Subcutaneous abdominal adipose tissue (tissue), 5 donors: Measurements from ENCODE around the gene MRAS.
A peak's percentile ranks its signal among the peaks of the same experiment; 100 is the strongest.

Experiments used
- H3K27ac ChIP-seq: one replicate; pipeline ENCODE4 v1.7.0; 2013; ENCODE audit warnings: low read depth, mild to moderate bottlenecking, inconsistent platforms, low read length, moderate library complexity
- H3K27me3 ChIP-seq, 5 donors: one replicate each; pipeline ENCODE4 v1.7.0; 2013; ENCODE audit warnings: low read length in 5 of 5, inconsistent platforms in 1 of 5; ENCODE audit not compliant: control insufficient read depth in 5 of 5, insufficient read depth in 4 of 5
- H3K36me3 ChIP-seq, 5 donors: one replicate each; pipeline ENCODE4 v1.7.0; 2013; ENCODE audit warnings: low read length in 5 of 5; ENCODE audit not compliant: control insufficient read depth in 5 of 5, insufficient read depth in 5 of 5
- H3K4me1 ChIP-seq, 5 donors: one replicate each; pipeline ENCODE4 v1.7.0; 2013; ENCODE audit warnings: low read length in 5 of 5, mild to moderate bottlenecking in 3 of 5, moderate library complexity in 1 of 5; ENCODE audit not compliant: control insufficient read depth in 5 of 5, insufficient read depth in 5 of 5
- H3K4me3 ChIP-seq, 5 donors: one replicate each; pipeline ENCODE4 v1.7.0; 2013; ENCODE audit warnings: low read length in 5 of 5, low read depth in 1 of 5
- H3K9ac ChIP-seq, 5 donors: one replicate each; pipeline ENCODE4 v1.7.0; 2013; ENCODE audit warnings: low read length in 5 of 5, mild to moderate bottlenecking in 4 of 5, moderate library complexity in 3 of 5
- H3K9me3 ChIP-seq, 5 donors: one replicate each; pipeline ENCODE4 v1.7.0; 2013; ENCODE audit warnings: low read length in 5 of 5; ENCODE audit not compliant: control insufficient read depth in 5 of 5
- donor health status: healthy.
- donor health status: healthy.
- donor health status: healthy.
- donor health status: healthy.
- donor health status: healthy.

The MRAS gene

GRCh38 chr3:138355071-138355470 lies 6.7 kb downstream of the MRAS start:
- Histone ChIP-seq H3K9ac (peak overlapping the region in 1 of 5 donors; percentile 38), H3K27me3 (no peaks in the 10 kb centered on the region), H3K36me3 (peaks cover 0 to 12% (median 8%) of the 10 kb centered on the region in 5 donors), H3K27ac (no peak overlapping the region), H3K4me3 (no peak overlapping the region), H3K9me3 (no peaks in the 10 kb centered on the region), H3K4me1 (peaks cover 13 to 89% (median 76%) of the 10 kb centered on the region in 5 donors)

- Histone ChIP-seq H3K4me3 (no peak overlapping the region), H3K9me3 (no peaks in the 10 kb centered on the region), H3K27me3 (no peaks in the 10 kb centered on the region), H3K27ac (peak overlapping the region; percentile 81), H3K9ac (peak overlapping the region in 1 of 5 donors; percentile 14), H3K4me1 (peaks cover 12 to 89% (median 76%) of the 10 kb centered on the region in 5 donors), H3K36me3 (peaks cover 0 to 12% (median 8%) of the 10 kb centered on the region in 5 donors)
Observed at GRCh38 chr3:138356730-138357405, 8.5 kb downstream of the MRAS start.

- Histone ChIP-seq H3K27ac (peak overlapping the region; percentile 81), H3K9ac (no peak overlapping the region), H3K4me3 (no peak overlapping the region), H3K36me3 (peaks cover 0 to 17% (median 8%) of the 10 kb centered on the region in 5 donors), H3K4me1 (peaks cover 9 to 87% (median 70%) of the 10 kb centered on the region in 5 donors), H3K9me3 (no peaks in the 10 kb centered on the region), H3K27me3 (no peaks in the 10 kb centered on the region)
Observed at GRCh38 chr3:138359148-138359918, 11.0 kb downstream of the MRAS start.

GRCh38 chr3:138359919-138360868 lies 11.8 kb downstream of the MRAS start:
- Histone ChIP-seq H3K4me3 (no peak overlapping the region), H3K27me3 (no peaks in the 10 kb centered on the region), H3K9me3 (no peaks in the 10 kb centered on the region), H3K4me1 (peaks cover 9 to 88% (median 75%) of the 10 kb centered on the region in 5 donors), H3K27ac (peak overlapping the region; percentile 81), H3K36me3 (peaks cover 0 to 14% (median 7%) of the 10 kb centered on the region in 5 donors), H3K9ac (no peak overlapping the region)

GRCh38 chr3:138360869-138361525 lies 12.6 kb downstream of the MRAS start:
- Histone ChIP-seq H3K36me3 (peaks cover 0 to 8% (median under 1%) of the 10 kb centered on the region in 5 donors), H3K4me1 (peaks cover 11 to 95% (median 79%) of the 10 kb centered on the region in 5 donors), H3K9me3 (no peaks in the 10 kb centered on the region), H3K27me3 (no peaks in the 10 kb centered on the region), H3K27ac (peak overlapping the region; percentile 81), H3K9ac (peak overlapping the region in 1 of 5 donors; percentile 54), H3K4me3 (peak overlapping the region in 2 of 5 donors; percentile 4 to 26)

GRCh38 chr3:138361561-138361971 lies 13.2 kb downstream of the MRAS start:
- peaks cover 15 to 98% (median 84%) of the 10 kb centered on the region in 5 donors for H3K4me1 ChIP-seq
- peak overlapping the region; percentile 81 for H3K27ac ChIP-seq

GRCh38 chr3:138362538-138362937 lies 14.2 kb downstream of the MRAS start:
- no peak overlapping the region for H3K4me3 ChIP-seq
- no peaks in the 10 kb centered on the region for H3K27me3 ChIP-seq
- peaks cover 0 to 5% (median 0%) of the 10 kb centered on the region in 5 donors for H3K36me3 ChIP-seq
- H3K9me3 ChIP-seq, result no peaks in the 10 kb centered on the region
- H3K27ac ChIP-seq, result peak overlapping the region; percentile 81
- peak overlapping the region in 1 of 5 donors; percentile 43 for H3K9ac ChIP-seq
- H3K4me1 ChIP-seq, result peaks cover 16 to 98% (median 86%) of the 10 kb centered on the region in 5 donors

More at GRCh38 chr3:138361561-138361971, 13.2 kb downstream of the MRAS start:
- Histone ChIP-seq H3K9ac (peak overlapping the region in 3 of 5 donors; percentile 30 to 32 (median 31)), H3K4me3 (peak overlapping the region in 1 of 5 donors; percentile 4), H3K9me3 (no peaks in the 10 kb centered on the region), H3K27me3 (no peaks in the 10 kb centered on the region), H3K36me3 (peaks cover 0 to 5% (median 0%) of the 10 kb centered on the region in 5 donors)

GRCh38 chr3:138363322-138363721 lies 14.9 kb downstream of the MRAS start:
- Histone ChIP-seq H3K9ac (no peak overlapping the region), H3K4me3 (no peak overlapping the region), H3K4me1 (peaks cover 23 to 98% (median 84%) of the 10 kb centered on the region in 5 donors), H3K27me3 (no peaks in the 10 kb centered on the region), H3K9me3 (no peaks in the 10 kb centered on the region), H3K36me3 (peaks cover 0 to 5% (median 0%) of the 10 kb centered on the region in 5 donors), H3K27ac (no peak overlapping the region)
